Stimulated activated CD4-positive, alpha-beta T cell treated with anti-CD3 and anti-CD28 coated beads, Interleukin-4, amount 100 ng/mL, for 1 hour (primary cell): ENCODE results near the gene EIF4G1.
"Not testable (repeated sequence)": the region's sequence is repeated elsewhere in the genome, so short reads cannot be mapped to it uniquely, and the experiment has no call there.

Experiments
- DNase-seq: peaks from one replicate; pipeline ENCODE4 v3.0.0-alpha.2; 2020

The EIF4G1 gene

GRCh38 chr3:184314363-184314699, at the start of gene EIF4G1:
EIF4G1 (plus strand) TSS chr3:184314606; CDS start chr3:184315797, 1,191 bp downstream.
- DNase-seq, result peak; percentile 94

- DNase-seq, result not testable (repeated sequence)
Observed at GRCh38 chr3:184267249-184267648, 47.2 kb upstream of the EIF4G1 start.

- no peak for DNase-seq
Observed at GRCh38 chr3:184272269-184272668, 42.1 kb upstream of the EIF4G1 start.

- DNase-seq, result no peak
Observed at GRCh38 chr3:184275381-184275701, 39.1 kb upstream of the EIF4G1 start.

GRCh38 chr3:184275961-184276910, 38.2 kb upstream of the EIF4G1 start, which contains the start of gene ECE2:
ECE2 (plus strand) TSS chr3:184276022; CDS start chr3:184276154, 132 bp downstream.
- DNase-seq, result no peak

- DNase-seq, result no peak
Observed at GRCh38 chr3:184277366-184277765, 37.0 kb upstream of the EIF4G1 start.

GRCh38 chr3:184282941-184283340, 31.5 kb upstream of the EIF4G1 start:
- DNase-seq, result no peak

- DNase-seq, result no peak
Observed at GRCh38 chr3:184283681-184284080, 30.7 kb upstream of the EIF4G1 start.

GRCh38 chr3:184284696-184285095, 29.7 kb upstream of the EIF4G1 start:
- peak; percentile 15 for DNase-seq

GRCh38 chr3:184289426-184289938, 24.9 kb upstream of the EIF4G1 start:
- peak; percentile 69 for DNase-seq

- no peak for DNase-seq
Observed at GRCh38 chr3:184290331-184290730, 24.1 kb upstream of the EIF4G1 start.

- no peak for DNase-seq
Observed at GRCh38 chr3:184291044-184291737, 23.2 kb upstream of the EIF4G1 start.

- no peak for DNase-seq
Observed at GRCh38 chr3:184291738-184292445, 22.5 kb upstream of the EIF4G1 start.

GRCh38 chr3:184295771-184296170, 18.6 kb upstream of the EIF4G1 start:
- DNase-seq, result no peak

GRCh38 chr3:184296616-184297015, 17.8 kb upstream of the EIF4G1 start:
- DNase-seq, result no peak

- DNase-seq, result peak; percentile 99
Observed at GRCh38 chr3:184298759-184299487, 15.5 kb upstream of the EIF4G1 start, which contains the start of gene PSMD2. PSMD2 (plus strand) TSS chr3:184299241; CDS start chr3:184299267, 26 bp downstream.

GRCh38 chr3:184299488-184300377, 14.7 kb upstream of the EIF4G1 start:
- no peak for DNase-seq

- no peak for DNase-seq
Observed at GRCh38 chr3:184300378-184300720, 14.1 kb upstream of the EIF4G1 start.

- DNase-seq, result no peak
Observed at GRCh38 chr3:184305577-184305976, 8.8 kb upstream of the EIF4G1 start.

- no peak for DNase-seq
Observed at GRCh38 chr3:184306341-184306972, 7.9 kb upstream of the EIF4G1 start.

GRCh38 chr3:184307915-184308314, 6.5 kb upstream of the EIF4G1 start:
- DNase-seq, result no peak
